KMS-11 (cell line): ENCODE data around the gene XRCC3.

Source experiments
- H2AFZ ChIP-seq: fragments of 200-600 bp; sonication (generic); 2 replicates; pipeline ENCODE4 v1.6.1; 2016; ENCODE audit warnings: antibody characterized with exemption, mixed run types, low read depth
- H3K27ac ChIP-seq: fragments of 200-600 bp; sonication (generic); 2 replicates; pipeline ENCODE4 v1.6.1; 2016; ENCODE audit warnings: mild to moderate bottlenecking, mixed run types
- H3K27me3 ChIP-seq: fragments of 200-600 bp; sonication (generic); 2 replicates; pipeline ENCODE4 v1.6.1; 2017; ENCODE audit warnings: mild to moderate bottlenecking, low read depth, mixed run types, moderate library complexity; ENCODE audit not compliant: insufficient read depth
- H3K36me3 ChIP-seq: fragments of 200-600 bp; sonication (generic); 2 replicates; pipeline ENCODE4 v1.6.1; 2017; ENCODE audit warnings: mild to moderate bottlenecking, mixed run types; ENCODE audit not compliant: insufficient read depth
- H3K4me1 ChIP-seq: fragments of 200-600 bp; sonication (generic); 2 replicates; pipeline ENCODE4 v1.6.1; 2016; ENCODE audit warnings: mild to moderate bottlenecking, low read depth, mixed run types; ENCODE audit not compliant: poor library complexity, severe bottlenecking
- H3K4me2 ChIP-seq: fragments of 200-600 bp; sonication (generic); 2 replicates; pipeline ENCODE4 v1.7.0; 2016; ENCODE audit warnings: mild to moderate bottlenecking, mixed run types
- H3K4me3 ChIP-seq: fragments of 200-600 bp; sonication (generic); IDR thresholded peaks from 2 replicates; pipeline ENCODE4 v1.6.1; 2017; ENCODE audit warnings: low read depth, low read length, mixed read lengths; ENCODE audit not compliant: insufficient read depth
- H3K79me2 ChIP-seq: fragments of 200-600 bp; sonication (generic); 2 replicates; pipeline ENCODE4 v1.6.1; 2016; ENCODE audit warnings: low read depth, mixed run types; ENCODE audit not compliant: insufficient read depth
- H3K9ac ChIP-seq: fragments of 200-600 bp; sonication (generic); 2 replicates; pipeline ENCODE4 v1.6.1; 2016; ENCODE audit warnings: mild to moderate bottlenecking, mixed run types
- H4K20me1 ChIP-seq: fragments of 200-600 bp; sonication (generic); 2 replicates; pipeline ENCODE4 v1.6.1; 2016; ENCODE audit warnings: mild to moderate bottlenecking, mixed run types; ENCODE audit not compliant: insufficient read depth
- CTCF ChIP-seq: fragments of 200-600 bp; sonication (generic); conservative IDR thresholded peaks from 2 replicates; pipeline ENCODE4 v1.6.1; 2017; ENCODE audit warnings: low read depth, mild to moderate bottlenecking, antibody characterized with exemption, low read length, moderate library complexity, mixed read lengths

Gene XRCC3

GRCh38 chr14:103715052-103716000 is at the start of gene XRCC3, which contains the start of gene ZFYVE21:
TSS of gene XRCC3 (minus strand) at chr14:103715451. CDS start at chr14:103711087, 4,364 bp downstream.
TSS of gene ZFYVE21 (plus strand) at chr14:103715810. CDS start at chr14:103715842, 32 bp downstream.
- H3K27ac ChIP-seq, result peak within 1 kb of the TSS; percentile 77
- H3K9ac ChIP-seq, result peak within 1 kb of the TSS; percentile 89
- H2AFZ ChIP-seq, result 0 out of 2 replicates have a peak within 1 kb of the TSS, but pooled peaks have one; percentile 2
- peak within 1 kb of the TSS; percentile 63 for H3K4me2 ChIP-seq
- H3K4me1 ChIP-seq, result no peaks in the 10 kb centered on the region
- H3K36me3 ChIP-seq, result no peaks in the 10 kb centered on the region
- peaks cover 15% of the 10 kb centered on the region; the same call in 1 of the 2 replicates for H3K79me2 ChIP-seq
- H3K4me3 ChIP-seq, result no peak within 1 kb of the TSS
- no peak for TF ChIP-seq CTCF
- H3K27me3 ChIP-seq, result no peaks in the 10 kb centered on the region
- no peaks in the 10 kb centered on the region for H4K20me1 ChIP-seq

DNA sequence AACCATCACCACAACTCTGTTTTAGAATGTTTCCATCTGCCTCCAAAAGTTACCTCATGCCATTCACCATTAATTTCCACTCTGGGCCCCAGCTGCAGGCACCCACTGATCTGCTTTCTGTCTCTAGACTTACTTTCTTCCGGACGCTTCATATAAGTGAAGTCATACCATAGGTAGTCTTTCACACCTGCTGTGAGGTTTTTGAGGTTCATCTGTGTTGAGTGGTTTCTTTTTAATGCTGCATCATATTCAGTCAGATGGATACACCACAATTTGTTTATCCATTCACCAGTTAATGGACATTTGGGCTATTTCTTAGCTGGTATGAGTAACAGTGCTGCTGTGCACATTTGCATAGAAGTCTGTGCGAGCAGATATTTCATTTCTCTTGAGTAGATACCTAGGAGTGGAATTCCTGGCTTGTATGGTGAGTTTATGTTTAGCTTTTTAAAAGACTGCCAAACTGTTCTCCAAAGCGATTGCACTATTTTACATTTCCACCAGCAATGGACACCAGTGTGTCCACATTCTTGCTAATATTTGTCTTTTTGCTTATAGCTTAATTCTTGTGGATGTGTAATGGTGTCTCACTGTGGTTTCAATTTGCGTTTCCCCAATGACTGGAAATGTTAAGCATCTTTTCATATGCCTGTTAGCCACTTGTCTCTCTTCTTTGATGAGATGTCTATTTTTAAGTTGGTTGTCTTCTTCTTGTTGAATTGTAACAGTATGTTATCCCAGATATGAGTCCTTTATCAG is 48.7 kb upstream of the XRCC3 start:
- Histone ChIP-seq H3K27ac (0 out of 2 replicates have a peak overlapping the region, but pooled peaks have one; percentile 6), H3K9ac (no peak overlapping the region), H3K4me2 (no peak overlapping the region), H4K20me1 (no peaks in the 10 kb centered on the region), H3K79me2 (no peaks in the 10 kb centered on the region), H2AFZ (no peak overlapping the region), H3K4me1 (peaks cover 8% of the 10 kb centered on the region), H3K36me3 (no peaks in the 10 kb centered on the region), H3K27me3 (no peaks in the 10 kb centered on the region), H3K4me3 (no peak overlapping the region)
- TF ChIP-seq CTCF, result no peak

DNA sequence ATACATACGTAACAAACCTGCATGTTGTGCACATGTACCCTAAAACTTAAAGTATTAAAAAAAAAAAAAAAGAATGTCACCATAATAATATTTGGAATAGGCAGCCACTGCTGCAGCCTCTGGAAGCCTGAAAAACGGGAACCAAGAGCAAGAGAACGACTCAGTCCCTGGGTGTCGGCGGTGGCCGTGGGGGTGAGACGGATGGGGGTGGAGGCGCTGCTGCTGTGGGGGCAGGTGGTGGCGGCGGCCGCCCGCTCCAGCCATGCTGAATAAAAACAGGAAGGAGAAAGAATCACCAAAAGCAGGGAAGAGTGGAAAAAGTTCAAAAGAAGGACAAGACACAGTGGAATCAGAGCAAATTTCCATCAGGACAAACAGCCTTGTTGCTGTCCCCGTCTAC is 47.3 kb upstream of the XRCC3 start:
- TF ChIP-seq CTCF, result no peak
- Histone ChIP-seq H3K36me3 (no peaks in the 10 kb centered on the region), H3K9ac (no peak overlapping the region), H3K4me2 (no peak overlapping the region), H3K4me1 (peaks cover 8% of the 10 kb centered on the region), H2AFZ (no peak overlapping the region), H3K79me2 (no peaks in the 10 kb centered on the region), H4K20me1 (no peaks in the 10 kb centered on the region), H3K4me3 (no peak overlapping the region), H3K27ac (no peak overlapping the region), H3K27me3 (no peaks in the 10 kb centered on the region)

DNA sequence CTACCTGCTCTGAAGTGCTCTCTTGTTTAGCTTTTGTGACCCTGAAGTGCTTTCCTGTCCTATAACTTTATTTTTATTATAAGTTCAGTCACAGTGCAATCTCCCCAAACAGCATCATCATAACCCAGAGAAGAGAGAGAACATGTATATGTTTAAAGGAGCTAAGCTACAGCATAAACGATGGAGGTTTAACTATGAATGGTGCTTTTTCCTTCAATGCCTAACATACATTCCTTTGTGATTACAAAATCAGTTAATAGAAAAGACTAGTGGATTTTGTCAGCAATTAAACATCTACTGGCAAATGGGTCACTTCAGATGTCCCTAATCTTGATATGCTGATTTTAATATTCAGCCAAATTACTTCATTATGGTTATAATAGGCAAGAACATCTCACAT is 46.8 kb upstream of the XRCC3 start:
- no peak overlapping the region for H3K4me3 ChIP-seq
- H3K4me2 ChIP-seq, result no peak overlapping the region
- TF ChIP-seq CTCF, result no peak
- no peaks in the 10 kb centered on the region for H3K36me3 ChIP-seq
- no peaks in the 10 kb centered on the region for H4K20me1 ChIP-seq
- H3K9ac ChIP-seq, result no peak overlapping the region
- H3K4me1 ChIP-seq, result peaks cover 8% of the 10 kb centered on the region
- H3K79me2 ChIP-seq, result no peaks in the 10 kb centered on the region
- no peak overlapping the region for H2AFZ ChIP-seq
- H3K27me3 ChIP-seq, result no peaks in the 10 kb centered on the region
- H3K27ac ChIP-seq, result no peak overlapping the region
